Measurements from ENCODE around the gene SRGAP3. TPM values are rescaled to one million over a fixed set of nuclear protein-coding genes. Genes with fewer than 3 reads are reported as not detected.

Gene SRGAP3
- total RNA-seq, 4 donors from 2014 or later = 13.7 to 27.7 (median 18.5) TPM

GRCh38 chr3:9030034-9030433, 219.4 kb downstream of the SRGAP3 start:
- no peak for DNase-seq (ENCODE audit: low spot score in 2 of 2)
- intact Hi-C loops (cut with DNase I; ENCODE audit: low total_unique reads) = no loop called here
- no peak for TF ChIP-seq CTCF (IDR thresholded peaks at IDR 0.05)
- TF ChIP-seq POLR2A (IDR thresholded peaks at IDR 0.05) = no peak
- WGBS, 2 donors = 97% methylated on average over 7 of the region's 7 CpGs
- H3K4me3 ChIP-seq (ENCODE audit: low read depth, poor library complexity, severe bottlenecking) = no peak overlapping the region

DNA sequence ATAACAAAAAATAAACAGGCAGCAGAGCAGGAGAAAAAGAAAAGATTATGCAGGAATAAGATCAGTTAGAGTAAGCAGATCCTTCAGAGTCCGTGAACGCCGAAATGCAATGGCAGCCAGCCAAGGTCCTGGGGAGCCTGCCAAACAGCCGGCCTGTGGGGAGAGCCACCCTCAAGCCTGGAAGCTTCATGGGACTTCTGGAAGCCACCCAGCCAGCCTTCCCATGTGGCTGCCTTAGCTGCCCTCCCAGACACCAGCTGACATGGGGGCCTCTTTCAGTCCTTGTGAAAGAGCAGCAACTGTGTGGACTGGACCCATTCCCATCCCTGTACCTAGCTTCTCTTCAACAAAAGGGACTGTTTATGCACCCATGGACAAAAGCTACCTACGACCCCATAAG, 221.3 kb downstream of the SRGAP3 start:
- no peak overlapping the region for H3K4me3 ChIP-seq (ENCODE audit: low read depth, poor library complexity, severe bottlenecking)
- WGBS, 2 donors = 26 to 28% methylated on average over 5 of the region's 5 CpGs
- DNase-seq (ENCODE audit: low spot score in 2 of 2) = peak; percentile 56 to 94
- intact Hi-C loops (cut with DNase I; ENCODE audit: low total_unique reads) = no loop called here
- TF ChIP-seq CTCF (IDR thresholded peaks at IDR 0.05) = no peak
- TF ChIP-seq POLR2A (IDR thresholded peaks at IDR 0.05) = no peak

DNA sequence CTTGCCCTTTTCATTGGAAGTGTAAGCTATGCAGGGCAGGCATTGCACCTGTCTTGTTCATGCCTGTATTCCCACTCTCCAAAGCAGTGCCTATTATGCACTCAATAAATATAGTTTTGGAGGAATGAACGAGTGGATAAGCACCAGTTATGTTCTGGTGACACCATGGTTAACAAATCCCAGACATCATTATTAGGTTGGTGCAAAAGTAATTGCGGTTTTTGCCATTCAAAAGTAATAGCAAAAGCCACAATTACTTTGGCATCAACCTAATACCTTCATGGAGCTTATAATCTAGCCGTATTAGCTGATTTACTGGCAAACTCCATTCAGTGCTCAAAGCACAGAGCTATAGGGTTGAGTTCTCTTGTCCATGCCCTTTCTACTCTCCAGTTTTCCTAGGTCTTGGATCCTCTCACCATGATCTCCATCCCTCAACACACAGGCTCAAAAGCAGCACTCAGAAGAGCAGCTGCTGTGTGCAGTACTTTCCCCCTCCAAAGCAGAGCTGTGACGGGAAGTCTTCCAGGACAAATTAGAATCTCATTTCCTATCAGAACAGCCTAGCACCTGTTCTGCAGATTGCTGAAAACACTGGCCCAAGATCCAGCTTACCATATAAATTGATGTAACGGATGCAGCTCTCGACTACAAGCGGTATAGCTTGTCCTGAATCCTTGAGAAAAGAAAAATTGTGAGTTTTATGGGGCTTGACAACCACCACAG, 223.0 kb downstream of the SRGAP3 start:
- 84 to 88% methylated on average over 7 of the region's 7 CpGs for WGBS, 2 donors
- no peak overlapping the region for H3K4me3 ChIP-seq (ENCODE audit: low read depth, poor library complexity, severe bottlenecking)
- no peak for TF ChIP-seq CTCF (IDR thresholded peaks at IDR 0.05)
- TF ChIP-seq POLR2A (IDR thresholded peaks at IDR 0.05) = no peak
- intact Hi-C loops (cut with DNase I; ENCODE audit: low total_unique reads) = no loop called here
- DNase-seq (ENCODE audit: low spot score in 2 of 2) = no peak

DNA sequence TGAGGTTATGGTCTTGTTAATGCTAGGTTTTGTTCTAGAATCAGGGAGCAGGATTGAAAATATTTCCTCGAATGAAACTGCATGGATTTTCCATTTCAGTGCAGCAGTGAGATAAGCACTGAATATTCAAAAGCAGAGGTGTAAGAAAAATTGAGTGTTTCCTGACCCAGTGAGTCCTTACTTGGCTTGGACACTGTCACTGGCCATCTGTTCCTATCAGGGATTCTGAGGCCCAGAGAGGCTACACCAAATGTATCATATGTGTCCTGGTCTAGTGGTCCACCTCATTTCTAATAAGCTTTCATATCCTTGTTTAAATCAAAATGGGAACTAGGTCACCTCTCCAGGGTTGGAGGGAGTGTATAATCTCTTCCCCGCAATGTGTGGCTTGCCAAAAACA, 225.1 kb downstream of the SRGAP3 start:
- H3K4me3 ChIP-seq (ENCODE audit: low read depth, poor library complexity, severe bottlenecking) = no peak overlapping the region
- no peak for DNase-seq (ENCODE audit: low spot score in 2 of 2)
- TF ChIP-seq POLR2A (IDR thresholded peaks at IDR 0.05) (no peak), CTCF (IDR thresholded peaks at IDR 0.05) (no peak)
- intact Hi-C loops (cut with DNase I; ENCODE audit: low total_unique reads) = no loop called here
- WGBS, 2 donors = 87 to 98% methylated on average over 2 of the region's 2 CpGs

GRCh38 chr3:9023226-9023590, 226.2 kb downstream of the SRGAP3 start:
- DNase-seq (ENCODE audit: low spot score in 2 of 2) = no peak
- intact Hi-C loops (cut with DNase I; ENCODE audit: low total_unique reads) = no loop called here

More at GRCh38 chr3:9023226-9023590, 226.2 kb downstream of the SRGAP3 start:
- 96 to 100% methylated on average over 1 of the region's 1 CpG for WGBS, 2 donors
- TF ChIP-seq CTCF (IDR thresholded peaks at IDR 0.05) = no peak
- no peak for TF ChIP-seq POLR2A (IDR thresholded peaks at IDR 0.05)
- no peak overlapping the region for H3K4me3 ChIP-seq (ENCODE audit: low read depth, poor library complexity, severe bottlenecking)

Data from lower leg skin (tissue), 4 donors.